HepG2 (cell line): ENCODE measurements around the gene BCL2L13. TPM values are rescaled to one million over a fixed set of nuclear protein-coding genes. Genes with fewer than 3 reads are reported as not detected.

Experiments
- ATAC-seq: fragments of 200-7000 bp; cut with Tn5 transposase; 3 replicates; pipeline ENCODE4 v1.9.1; 2020; ENCODE audit warnings: mild to moderate bottlenecking, moderate library complexity
- BruUV-seq: library from RNA; stranded (reverse); fragments of 400-500 nt; replicated peaks from 2 replicates; lab custom pipeline; 2021; lab: Mats Ljungman, UMichigan
- CTCF ChIA-PET: fragments of 300-600 bp; formaldehyde crosslinking; extraction: SDS; loops from one replicate; lab custom pipeline; 2021; ENCODE audit warnings: low total read pairs, inconsistent platforms, low intra/inter-chr PET ratio; lab: Yijun Ruan, JAX
- POLR2A ChIA-PET: fragments of 350-600 bp; sonication (Branson Sonifier 250); formaldehyde crosslinking; loops from one replicate; lab custom pipeline; 2020; ENCODE audit warnings: antibody characterized with exemption, inconsistent platforms; lab: Yijun Ruan, JAX
- DNase-seq: peaks from one replicate; pipeline ENCODE4 v3.0.0-alpha.2; 2015; ENCODE audit warnings: low spot score
- FAIRE-seq: peaks from 3 replicates; lab custom pipeline; 2011; peaks lifted over from hg19 to GRCh38; lab: Jason Lieb, UNC
- H2AFZ ChIP-seq: one replicate; pipeline ENCODE4 v1.6.1; 2011; ENCODE audit warnings: low read length, inconsistent platforms
- H3K27ac ChIP-seq: fragments of 300-600 bp; 3 replicates; pipeline ENCODE4 v1.8.0; 2011; ENCODE audit warnings: mixed run types, mild to moderate bottlenecking, mixed read lengths, low read length, inconsistent platforms; ENCODE audit not compliant: insufficient read depth; ENCODE audit errors: extremely low read length
- H3K27me3 ChIP-seq, 2 experiments: fragments of 200-600 bp in 1 of 2; 2 replicates in 1 of 2; 3 replicates in 1 of 2; pipeline versions ENCODE4 v1.6.0 to v1.8.0; 2011; ENCODE audit warnings: low read length in 2 of 2, mild to moderate bottlenecking in 2 of 2, moderate library complexity in 2 of 2, inconsistent platforms in 1 of 2; ENCODE audit not compliant: insufficient read depth in 2 of 2, control insufficient read depth in 1 of 2
- H3K36me3 ChIP-seq, 2 experiments: fragments of 200-600 bp in 1 of 2; replicated peaks in 1 of 2; 2 replicates in 1 of 2; 3 replicates in 1 of 2; pipeline versions ENCODE4 v1.5.1 to v1.8.0; 2011; ENCODE audit warnings: low read length in 2 of 2, inconsistent platforms in 1 of 2; ENCODE audit not compliant: insufficient read depth in 2 of 2, control insufficient read depth in 1 of 2
- H3K4me1 ChIP-seq: 2 replicates; pipeline ENCODE4 v1.5.1; 2012; ENCODE audit warnings: low read length, inconsistent platforms; ENCODE audit not compliant: insufficient read depth
- H3K4me2 ChIP-seq: 2 replicates; pipeline ENCODE4 v1.6.0; 2011; ENCODE audit warnings: low read depth, low read length, inconsistent platforms
- H3K4me3 ChIP-seq, 3 experiments: fragments of 200-600 bp in 1 of 3; sonication (generic), shearing (Covaris generic) in 1 of 3; replicated peaks in 1 of 3; 2 replicates each; pipeline ENCODE4 v1.5.1; 2011 to 2016; ENCODE audit warnings: low read length in 3 of 3, inconsistent platforms in 2 of 3, low read depth in 2 of 3, mild to moderate bottlenecking in 2 of 3, control low read depth in 1 of 3, mixed read lengths in 1 of 3; ENCODE audit not compliant: insufficient read depth in 1 of 3
- H3K79me2 ChIP-seq: one replicate; pipeline ENCODE4 v1.6.1; 2011; ENCODE audit warnings: low read length, inconsistent platforms; ENCODE audit not compliant: insufficient read depth
- H3K9ac ChIP-seq: 2 replicates; pipeline ENCODE4 v1.6.0; 2011; ENCODE audit warnings: mild to moderate bottlenecking, low read depth, low read length, inconsistent platforms; ENCODE audit not compliant: insufficient read depth
- H3K9me3 ChIP-seq: 2 replicates; pipeline ENCODE4 v1.5.1; 2012; ENCODE audit warnings: mild to moderate bottlenecking, low read length
- H4K20me1 ChIP-seq: 2 replicates; pipeline ENCODE4 v1.6.0; 2011; ENCODE audit warnings: inconsistent platforms, mild to moderate bottlenecking, low read length, moderate library complexity; ENCODE audit not compliant: insufficient read depth
- ARNTL ChIP-seq: sonication (generic); formaldehyde crosslinking; IDR thresholded peaks from 2 replicates; pipeline ENCODE4 v1.4.0; 2020; ENCODE audit warnings: mild to moderate bottlenecking, missing genetic modification reagents
- FIP1L1 ChIP-seq: fragments of 200-400 bp; formaldehyde crosslinking; IDR thresholded peaks from 2 replicates; pipeline ENCODE4 v1.6.1; 2018; ENCODE audit warnings: low read depth, mild to moderate bottlenecking, low read length, moderate library complexity, borderline replicate concordance; ENCODE audit not compliant: insufficient read depth
- NFYC ChIP-seq: IDR thresholded peaks from 2 replicates; pipeline ENCODE4 v1.6.1; 2016; ENCODE audit warnings: missing genetic modification reagents, missing compliant biosample characterization
- NR0B2 ChIP-seq: sonication (generic); formaldehyde crosslinking; IDR thresholded peaks from 2 replicates; pipeline ENCODE4 v1.4.0; 2020; ENCODE audit warnings: mild to moderate bottlenecking, missing genetic modification reagents
- PAWR ChIP-seq: sonication (generic); formaldehyde crosslinking; IDR thresholded peaks from 2 replicates; pipeline ENCODE4 v1.4.0; 2020; ENCODE audit warnings: missing genetic modification reagents, mild to moderate bottlenecking, borderline replicate concordance
- STAG1 ChIP-seq: sonication (generic); formaldehyde crosslinking; IDR thresholded peaks from 2 replicates; pipeline ENCODE4 v1.4.0; 2020; ENCODE audit warnings: missing genetic modification reagents
- ZBTB46 ChIP-seq: sonication (generic); formaldehyde crosslinking; IDR thresholded peaks from 2 replicates; pipeline ENCODE4 v1.4.0; 2020; ENCODE audit warnings: mild to moderate bottlenecking, missing genetic modification reagents, borderline replicate concordance
- ZNF546 ChIP-seq: sonication (generic); formaldehyde crosslinking; conservative IDR thresholded peaks from 2 replicates; pipeline ENCODE4 v1.8.1; 2023; ENCODE audit warnings: mild to moderate bottlenecking, missing genetic modification reagents
- ZNF577 ChIP-seq: sonication (generic); formaldehyde crosslinking; IDR thresholded peaks from 2 replicates; pipeline ENCODE4 v1.4.0; 2020; ENCODE audit warnings: mild to moderate bottlenecking, low read depth, missing genetic modification reagents, borderline replicate concordance
- ZNF672 ChIP-seq: sonication (generic); formaldehyde crosslinking; IDR thresholded peaks from 2 replicates; pipeline ENCODE4 v1.8.1; 2022; ENCODE audit warnings: missing genetic modification reagents
- ZSCAN30 ChIP-seq: sonication (generic); formaldehyde crosslinking; IDR thresholded peaks from 2 replicates; pipeline ENCODE4 v1.5.0; 2020; ENCODE audit warnings: mild to moderate bottlenecking, missing genetic modification reagents
- WGBS: methylation state at CpG from one replicate; pipeline ENCODE4 v1.1.6; 2017; ENCODE audit warnings: low lambda C conversion rate; 5-methylcytosine and 5-hydroxymethylcytosine counted together
- in situ Hi-C: cut with HindIII; loops from 2 replicates; pipeline ENCODE4 v1.10.0; 2017; ENCODE audit warnings: low pct_unique_long_range_greater_than_20kb; ENCODE audit not compliant: extremely low pct_ligation_motif_present
- intact Hi-C: fragments of 100-400 bp; cut with micrococcal nuclease; formaldehyde crosslinking; loops from one replicate; pipeline ENCODE4 v1.10.0; 2022; ENCODE audit not compliant: unreplicated experiment
- polyA plus RNA-seq, 8 experiments: library from polyadenylated mRNA; depleted of rRNA in 3 of 8; stranded (reverse) in 7 of 8; unstranded in 1 of 8; fragments of >200 nt; fragmentation: Illumina TruSeq in 4 of 8; extraction: Trizol in 4 of 8; gene quantifications; 2 replicates each; pipeline versions ENCODE4 v1.2.1 to v1.2.3, GENCODE V29; 2011 to 2016; ENCODE audit warnings: low read depth in 4 of 8, missing spikeins in 1 of 8, mixed read lengths in 1 of 8; ENCODE audit not compliant: insufficient read depth in 1 of 8
- total RNA-seq, 5 experiments: library from RNA; depleted of rRNA; stranded (reverse); fragments of >200 nt; fragmentation: Illumina TruSeq; extraction: Trizol; gene quantifications; 2 replicates each; pipeline ENCODE4 v1.2.3, GENCODE V29; 2016; ENCODE audit warnings: low read depth in 1 of 5

The BCL2L13 gene
- total and polyA plus RNA-seq, 2 of the 13 experiments (the other 11 are each of a cell fraction or from before 2014, with no cell fraction given), result 13.5 to 14.6 TPM

- ATAC-seq, result no peak
- POLR2A ChIA-PET, result no interaction called here
- no peak for FAIRE-seq
- no peak overlapping the region for H2AFZ ChIP-seq
- H3K4me1 ChIP-seq, result 0 out of 2 replicates have a peak, but pooled peaks cover 7% of the 10 kb centered on the region
- peaks cover 2 to 6% of the 10 kb centered on the region in 2 experiments; a peak in 2 of 5 replicates for H3K36me3 ChIP-seq
- 99% methylated on average over 7 of the region's 7 CpGs for WGBS
- CTCF ChIA-PET, result no interaction called here
- intact Hi-C loops, result no loop called here
- no peak overlapping the region for H3K27ac ChIP-seq
- in situ Hi-C loops, result no loop called here
- DNase-seq, result no peak
- no peak overlapping the region for H3K9ac ChIP-seq
- H4K20me1 ChIP-seq, result no peaks in the 10 kb centered on the region
- no peaks in the 10 kb centered on the region for H3K9me3 ChIP-seq
- TF ChIP-seq ZNF546 (CRISPR knock-in tag), result no peak
- TF ChIP-seq ARNTL (CRISPR knock-in tag), result no peak
- TF ChIP-seq ZBTB46 (CRISPR knock-in tag), result no peak
- TF ChIP-seq ZNF577 (CRISPR knock-in tag), result no peak
- no peak for TF ChIP-seq FIP1L1
- no peak for TF ChIP-seq PAWR
- TF ChIP-seq ZSCAN30 (CRISPR knock-in tag), result no peak
- no peak for TF ChIP-seq NFYC (CRISPR knock-in tag)
- no peak for TF ChIP-seq NR0B2 (CRISPR knock-in tag)
- TF ChIP-seq ZNF672 (CRISPR knock-in tag), result no peak
- TF ChIP-seq STAG1 (CRISPR knock-in tag), result no peak
- H3K4me3 ChIP-seq, result no peak overlapping the region
- no peaks in the 10 kb centered on the region for H3K79me2 ChIP-seq
- BruUV-seq, result no TSS peak
- H3K4me2 ChIP-seq, result no peak overlapping the region
- H3K27me3 ChIP-seq, result no peaks in the 10 kb centered on the region
Observed at GRCh38 chr22:17705546-17705945, 67.0 kb downstream of the BCL2L13 start.
